SH-SY5Y (cell line): ENCODE measurements around the gene SH2D5.

Experiments
- GATA2 ChIP-seq: IDR thresholded peaks from 2 replicates; pipeline ENCODE4 v1.6.1; 2011; ENCODE audit warnings: mild to moderate bottlenecking, low read depth, low read length
- GATA3 ChIP-seq: IDR thresholded peaks from 2 replicates; pipeline ENCODE4 v1.6.1; 2011; ENCODE audit warnings: low read depth, mild to moderate bottlenecking, low read length, moderate library complexity

DNA sequence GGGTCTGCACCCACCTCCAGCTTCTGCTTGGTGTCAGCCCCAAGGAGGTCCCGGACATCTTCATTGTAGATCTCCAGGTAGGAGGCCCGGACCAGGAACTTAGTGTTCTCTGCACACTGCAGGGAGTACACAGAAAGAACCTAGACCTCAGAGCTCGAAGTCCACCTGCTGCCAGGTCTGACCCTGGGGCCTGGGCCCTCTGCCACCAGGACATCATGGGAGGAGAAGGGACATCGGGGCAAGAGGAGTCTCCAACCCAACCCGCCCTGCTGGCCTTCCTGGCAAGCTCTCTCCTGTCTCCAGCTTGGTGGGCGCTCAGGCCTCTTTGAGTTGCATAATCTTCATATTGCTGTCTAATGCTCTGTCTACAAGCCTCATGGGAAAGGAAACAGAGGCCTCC is 19.1 kb downstream of the SH2D5 start:
- TF ChIP-seq GATA3 (no peak), GATA2 (no peak)
